ENCODE data around the gene SYT8.

The SYT8 gene

GRCh38 chr11:1824221-1825038, 10.4 kb upstream of the SYT8 start:
- TF ChIP-seq CTCF (conservative IDR thresholded peaks at IDR 0.05; ENCODE audit: low read depth, low read length), result no peak; the same call in 1 of the 2 replicates
- H3K27me3 ChIP-seq (ENCODE audit: insufficient read depth, low read depth), result peaks cover 82% of the 10 kb centered on the region
- no peaks in the 10 kb centered on the region for H3K79me2 ChIP-seq (ENCODE audit: insufficient read depth, low read depth)
- no peaks in the 10 kb centered on the region for H3K4me1 ChIP-seq (ENCODE audit: low read depth, poor library complexity, severe bottlenecking)
- no peak overlapping the region for H3K4me3 ChIP-seq (IDR thresholded peaks at IDR 0.05; ENCODE audit: insufficient read depth, low read depth, low read length)
- H4K20me1 ChIP-seq (ENCODE audit: insufficient read depth), result no peaks in the 10 kb centered on the region
- H3K27ac ChIP-seq, result no peak overlapping the region
- H3K9ac ChIP-seq, result no peak overlapping the region
- H2AFZ ChIP-seq (ENCODE audit: low read depth), result no peak overlapping the region
- H3K4me2 ChIP-seq, result no peak overlapping the region
- H3K36me3 ChIP-seq (ENCODE audit: insufficient read depth), result no peaks in the 10 kb centered on the region

GRCh38 chr11:1825039-1825740, 9.6 kb upstream of the SYT8 start:
- no peak overlapping the region for H2AFZ ChIP-seq (ENCODE audit: low read depth)
- no peaks in the 10 kb centered on the region for H3K36me3 ChIP-seq (ENCODE audit: insufficient read depth)
- TF ChIP-seq CTCF (conservative IDR thresholded peaks at IDR 0.05; ENCODE audit: low read depth, low read length), result peak; percentile 49
- H4K20me1 ChIP-seq (ENCODE audit: insufficient read depth), result no peaks in the 10 kb centered on the region
- no peak overlapping the region for H3K4me3 ChIP-seq (IDR thresholded peaks at IDR 0.05; ENCODE audit: insufficient read depth, low read depth, low read length)
- no peaks in the 10 kb centered on the region for H3K4me1 ChIP-seq (ENCODE audit: low read depth, poor library complexity, severe bottlenecking)
- H3K79me2 ChIP-seq (ENCODE audit: insufficient read depth, low read depth), result no peaks in the 10 kb centered on the region
- H3K9ac ChIP-seq, result no peak overlapping the region
- H3K27ac ChIP-seq, result no peak overlapping the region
- no peak overlapping the region for H3K4me2 ChIP-seq
- peaks cover 81% of the 10 kb centered on the region for H3K27me3 ChIP-seq (ENCODE audit: insufficient read depth, low read depth)

GRCh38 chr11:1825785-1826451, 8.9 kb upstream of the SYT8 start:
- no peak overlapping the region for H3K4me3 ChIP-seq (IDR thresholded peaks at IDR 0.05; ENCODE audit: insufficient read depth, low read depth, low read length)
- no peak overlapping the region for H3K4me2 ChIP-seq
- H3K79me2 ChIP-seq (ENCODE audit: insufficient read depth, low read depth), result no peaks in the 10 kb centered on the region
- no peak overlapping the region for H3K9ac ChIP-seq
- H3K27ac ChIP-seq, result no peak overlapping the region
- no peaks in the 10 kb centered on the region for H4K20me1 ChIP-seq (ENCODE audit: insufficient read depth)
- H3K27me3 ChIP-seq (ENCODE audit: insufficient read depth, low read depth), result peaks cover 81% of the 10 kb centered on the region
- H2AFZ ChIP-seq (ENCODE audit: low read depth), result no peak overlapping the region
- no peaks in the 10 kb centered on the region for H3K4me1 ChIP-seq (ENCODE audit: low read depth, poor library complexity, severe bottlenecking)
- H3K36me3 ChIP-seq (ENCODE audit: insufficient read depth), result no peaks in the 10 kb centered on the region
- no peak for TF ChIP-seq CTCF (conservative IDR thresholded peaks at IDR 0.05; ENCODE audit: low read depth, low read length)

GRCh38 chr11:1826552-1827094, 8.2 kb upstream of the SYT8 start:
- no peak overlapping the region for H3K27ac ChIP-seq
- H3K4me3 ChIP-seq (IDR thresholded peaks at IDR 0.05; ENCODE audit: insufficient read depth, low read depth, low read length), result no peak overlapping the region
- no peak overlapping the region for H3K4me2 ChIP-seq
- H3K27me3 ChIP-seq (ENCODE audit: insufficient read depth, low read depth), result peaks cover 81% of the 10 kb centered on the region
- no peaks in the 10 kb centered on the region for H3K36me3 ChIP-seq (ENCODE audit: insufficient read depth)
- H3K9ac ChIP-seq, result no peak overlapping the region
- no peaks in the 10 kb centered on the region for H3K79me2 ChIP-seq (ENCODE audit: insufficient read depth, low read depth)
- TF ChIP-seq CTCF (conservative IDR thresholded peaks at IDR 0.05; ENCODE audit: low read depth, low read length), result no peak; the same call in 1 of the 2 replicates
- no peaks in the 10 kb centered on the region for H3K4me1 ChIP-seq (ENCODE audit: low read depth, poor library complexity, severe bottlenecking)
- H2AFZ ChIP-seq (ENCODE audit: low read depth), result no peak overlapping the region
- H4K20me1 ChIP-seq (ENCODE audit: insufficient read depth), result no peaks in the 10 kb centered on the region
